IMR-90 (cell line): Measurements from ENCODE around the gene NAA60. TPM values are rescaled to one million over a fixed set of nuclear protein-coding genes. Genes with fewer than 3 reads are reported as not detected.

Source experiments
- ATAC-seq: fragments of 200-7000 bp; cut with Tn5 transposase; 2 replicates; pipeline ENCODE4 v1.9.1; 2020; ENCODE audit warnings: low read depth, mild to moderate bottlenecking, moderate library complexity
- BruUV-seq: library from RNA; stranded (reverse); fragments of 400-500 nt; replicated peaks from 2 replicates; lab custom pipeline; 2021; lab: Mats Ljungman, UMichigan
- CTCF ChIA-PET: fragments of 300-600 bp; formaldehyde crosslinking; extraction: SDS; loops from one replicate; lab custom pipeline; 2021; ENCODE audit warnings: antibody characterized with exemption; lab: Yijun Ruan, JAX
- POLR2A ChIA-PET: fragments of 300-600 bp; sonication (Branson Sonifier 250); formaldehyde crosslinking; loops from one replicate; lab custom pipeline; 2022; ENCODE audit warnings: antibody characterized with exemption; ENCODE audit not compliant: unreplicated experiment; lab: Charles Lee
- DNase-seq: peaks from one replicate; pipeline ENCODE4 v3.0.0; 2013
- H2AFZ ChIP-seq: replicated peaks from 2 replicates; pipeline ENCODE3; 2013; ENCODE audit warnings: low read length, mild to moderate bottlenecking; ENCODE audit not compliant: poor library complexity
- H2AK5ac ChIP-seq: 2 replicates; pipeline ENCODE4 v1.6.1; 2013; ENCODE audit warnings: low read depth, low read length, inconsistent platforms
- H2AK9ac ChIP-seq: replicated peaks from 2 replicates; pipeline ENCODE3; 2013; ENCODE audit warnings: mild to moderate bottlenecking, low read depth, low read length, moderate library complexity; ENCODE audit not compliant: poor library complexity
- H2BK120ac ChIP-seq: 2 replicates; pipeline ENCODE4 v1.6.1; 2013; ENCODE audit warnings: low read depth, low read length, inconsistent platforms
- H2BK15ac ChIP-seq: 3 replicates; pipeline ENCODE4 v1.6.1; 2013; ENCODE audit warnings: low read depth, low read length, inconsistent platforms
- H2BK20ac ChIP-seq: 2 replicates; pipeline ENCODE4 v1.6.1; 2013; ENCODE audit warnings: low read depth, mild to moderate bottlenecking, inconsistent platforms, low read length, moderate library complexity
- H2BK5ac ChIP-seq: 2 replicates; pipeline ENCODE4 v1.6.1; 2013; ENCODE audit warnings: mild to moderate bottlenecking, low read depth, low read length, inconsistent platforms; ENCODE audit not compliant: poor library complexity, severe bottlenecking
- H3K14ac ChIP-seq: replicated peaks from 2 replicates; pipeline ENCODE4 v1.6.1; 2013; ENCODE audit warnings: low read depth, low read length, inconsistent platforms
- H3K18ac ChIP-seq: 2 replicates; pipeline ENCODE4 v1.6.1; 2013; ENCODE audit warnings: low read depth, low read length, control low read depth
- H3K23ac ChIP-seq: 2 replicates; pipeline ENCODE4 v1.6.1; 2013; ENCODE audit warnings: low read depth, low read length, inconsistent platforms
- H3K27ac ChIP-seq: 2 replicates; pipeline ENCODE4 v1.5.1; 2013; ENCODE audit warnings: mild to moderate bottlenecking, control low read depth, low read length; ENCODE audit not compliant: insufficient read depth
- H3K27me3 ChIP-seq: 2 replicates; pipeline ENCODE4 v1.6.1; 2013; ENCODE audit warnings: low read length; ENCODE audit not compliant: control insufficient read depth, insufficient read depth
- H3K36me3 ChIP-seq: 2 replicates; pipeline ENCODE4 v1.6.1; 2013; ENCODE audit warnings: low read length, mixed read lengths; ENCODE audit not compliant: control insufficient read depth, insufficient read depth
- H3K4ac ChIP-seq: 2 replicates; pipeline ENCODE4 v1.6.1; 2013; ENCODE audit warnings: low read depth, low read length, inconsistent platforms
- H3K4me1 ChIP-seq: 2 replicates; pipeline ENCODE4 v1.6.1; 2013; ENCODE audit warnings: low read length, mixed read lengths; ENCODE audit not compliant: control insufficient read depth, insufficient read depth
- H3K4me2 ChIP-seq: 2 replicates; pipeline ENCODE4 v1.6.1; 2013; ENCODE audit warnings: low read depth, mild to moderate bottlenecking, control low read depth, low read length, moderate library complexity
- H3K4me3 ChIP-seq: 2 replicates; pipeline ENCODE4 v1.5.1; 2013; ENCODE audit warnings: low read depth, mild to moderate bottlenecking, control low read depth, low read length, moderate library complexity; ENCODE audit not compliant: insufficient read depth
- H3K56ac ChIP-seq: 2 replicates; pipeline ENCODE4 v1.6.1; 2013; ENCODE audit warnings: low read length, inconsistent platforms; ENCODE audit not compliant: insufficient read depth; ENCODE audit errors: extremely low read depth
- H3K79me1 ChIP-seq, 2 experiments: 2 replicates each; pipeline ENCODE4 v1.6.1; 2013; ENCODE audit warnings: low read length in 2 of 2, inconsistent platforms in 1 of 2, low read depth in 1 of 2
- H3K9ac ChIP-seq: 2 replicates; pipeline ENCODE4 v1.6.1; 2013; ENCODE audit warnings: low read depth, low read length, control low read depth
- H3K9me1 ChIP-seq: 2 replicates; pipeline ENCODE4 v1.6.1; 2013; ENCODE audit warnings: low read length, inconsistent platforms; ENCODE audit not compliant: insufficient read depth
- H3K9me3 ChIP-seq: 2 replicates; pipeline ENCODE4 v1.6.1; 2013; ENCODE audit warnings: low read length; ENCODE audit not compliant: control insufficient read depth, insufficient read depth
- H4K20me1 ChIP-seq: 2 replicates; pipeline ENCODE4 v1.6.1; 2013; ENCODE audit warnings: low read length, inconsistent platforms; ENCODE audit not compliant: insufficient read depth
- H4K5ac ChIP-seq: 2 replicates; pipeline ENCODE4 v1.6.1; 2013; ENCODE audit warnings: mild to moderate bottlenecking, low read depth, low read length, control low read depth
- H4K8ac ChIP-seq, 2 experiments: 2 replicates each; pipeline ENCODE4 v1.6.1; 2013; ENCODE audit warnings: low read depth in 2 of 2, low read length in 2 of 2, control low read depth in 1 of 2, inconsistent platforms in 1 of 2
- H4K91ac ChIP-seq: 2 replicates; pipeline ENCODE4 v1.6.1; 2013; ENCODE audit warnings: low read depth, low read length, inconsistent platforms; ENCODE audit not compliant: insufficient read depth
- CEBPB ChIP-seq: IDR thresholded peaks from 2 replicates; pipeline ENCODE4 v1.6.1; 2012; ENCODE audit warnings: low read depth, low read length, improper control_type of control experiment
- CHD1 ChIP-seq: IDR thresholded peaks from 2 replicates; pipeline ENCODE4 v1.6.1; 2012; ENCODE audit warnings: low read depth, low read length, improper control_type of control experiment
- ELK1 ChIP-seq: fragments of 150-350 bp; IDR thresholded peaks from 2 replicates; pipeline ENCODE4 v1.6.1; 2016; ENCODE audit warnings: low read depth, mild to moderate bottlenecking, low read length, moderate library complexity, borderline replicate concordance
- NFE2L2 ChIP-seq: fragments of 150-350 bp; IDR thresholded peaks from 2 replicates; pipeline ENCODE4 v1.6.1; 2016; ENCODE audit warnings: low read depth, mild to moderate bottlenecking, low read length
- POLR2A ChIP-seq: IDR thresholded peaks from 2 replicates; pipeline ENCODE4 v1.6.1; 2012; ENCODE audit warnings: mild to moderate bottlenecking, low read depth, low read length
- RFX5 ChIP-seq: IDR thresholded peaks from 2 replicates; pipeline ENCODE4 v1.8.0; 2012; ENCODE audit warnings: low read depth, mild to moderate bottlenecking, low read length, moderate library complexity
- SMC3 ChIP-seq: fragments of 150-350 bp; IDR thresholded peaks from 2 replicates; pipeline ENCODE4 v1.6.1; 2016; ENCODE audit warnings: low read depth, mild to moderate bottlenecking, antibody characterized with exemption, low read length, moderate library complexity
- WGBS, 2 experiments: methylation state at CpG; one replicate each; pipeline versions ENCODE4 v1.1.5 to v1.1.7; 2013; ENCODE audit warnings: missing lambda C conversion rate in 2 of 2; ENCODE audit not compliant: insufficient read length in 1 of 2; ENCODE audit errors: extremely low coverage in 2 of 2; 5-methylcytosine and 5-hydroxymethylcytosine counted together
- dilution Hi-C: fragments of 300-500 bp; cut with HindIII; formaldehyde crosslinking; loops from one replicate; pipeline ENCODE4 v1.14.3; 2018; ENCODE audit warnings: low sequenced_read_pairs; ENCODE audit not compliant: unreplicated experiment
- in situ Hi-C: fragments of 300-500 bp; cut with MboI; formaldehyde crosslinking; loops from 3 replicates; pipeline ENCODE4 v1.14.3; 2019; ENCODE audit warnings: low sequenced_read_pairs, inconsistent platforms, mixed read lengths
- intact Hi-C: fragments of 100-400 bp; cut with micrococcal nuclease; formaldehyde crosslinking; loops from 2 replicates; pipeline ENCODE4 v1.10.0; 2022
- polyA plus RNA-seq, 3 experiments: library from polyadenylated mRNA; depleted of rRNA; stranded (reverse); fragments of >200 nt; gene quantifications; 2 replicates each; pipeline ENCODE4 v1.2.3, GENCODE V29; 2012; ENCODE audit warnings: low replicate concordance in 1 of 3
- total RNA-seq: library from RNA; depleted of rRNA; stranded (reverse); fragments of >200 nt; gene quantifications from 2 replicates; pipeline ENCODE4 v1.2.3, GENCODE V29; 2012
- TF ChIP-seq, protein P1 (sequence below): conservative IDR thresholded peaks from 2 replicates; pipeline ENCODE4 v1.5.1; 2012; ENCODE audit warnings: mild to moderate bottlenecking, low read depth, low read length, improper control_type of control experiment

The NAA60 gene
- total and polyA plus RNA-seq, 2 of the 4 experiments (the other 2 are of a cell fraction) = 7.5 to 18.0 TPM

DNA sequence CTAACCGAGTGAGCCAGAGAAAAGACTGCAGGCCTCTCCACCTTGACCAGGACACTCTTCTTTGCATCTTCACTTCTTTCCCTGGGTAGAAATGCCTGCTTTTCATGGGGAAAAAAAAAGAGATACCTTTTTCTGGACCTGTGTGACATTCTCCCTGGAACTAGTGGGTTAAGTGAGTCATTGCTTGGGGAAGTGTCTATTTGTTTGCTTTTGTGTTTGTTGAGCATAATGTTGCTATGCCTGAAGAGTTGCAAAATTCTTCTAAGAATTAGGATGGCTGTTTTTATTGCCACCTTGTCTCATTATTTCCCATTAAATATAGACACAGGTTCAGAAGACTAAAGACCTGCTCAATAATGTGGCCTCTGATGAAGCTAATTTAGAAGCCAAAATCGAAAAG, 76.1 kb downstream of the NAA60 start:
- TF ChIP-seq NFE2L2 (no peak), ELK1 (no peak), POLR2A (no peak), CEBPB (no peak), CHD1 (no peak), RFX5 (no peak), SMC3 (no peak)
- TF ChIP-seq, protein P1, sequence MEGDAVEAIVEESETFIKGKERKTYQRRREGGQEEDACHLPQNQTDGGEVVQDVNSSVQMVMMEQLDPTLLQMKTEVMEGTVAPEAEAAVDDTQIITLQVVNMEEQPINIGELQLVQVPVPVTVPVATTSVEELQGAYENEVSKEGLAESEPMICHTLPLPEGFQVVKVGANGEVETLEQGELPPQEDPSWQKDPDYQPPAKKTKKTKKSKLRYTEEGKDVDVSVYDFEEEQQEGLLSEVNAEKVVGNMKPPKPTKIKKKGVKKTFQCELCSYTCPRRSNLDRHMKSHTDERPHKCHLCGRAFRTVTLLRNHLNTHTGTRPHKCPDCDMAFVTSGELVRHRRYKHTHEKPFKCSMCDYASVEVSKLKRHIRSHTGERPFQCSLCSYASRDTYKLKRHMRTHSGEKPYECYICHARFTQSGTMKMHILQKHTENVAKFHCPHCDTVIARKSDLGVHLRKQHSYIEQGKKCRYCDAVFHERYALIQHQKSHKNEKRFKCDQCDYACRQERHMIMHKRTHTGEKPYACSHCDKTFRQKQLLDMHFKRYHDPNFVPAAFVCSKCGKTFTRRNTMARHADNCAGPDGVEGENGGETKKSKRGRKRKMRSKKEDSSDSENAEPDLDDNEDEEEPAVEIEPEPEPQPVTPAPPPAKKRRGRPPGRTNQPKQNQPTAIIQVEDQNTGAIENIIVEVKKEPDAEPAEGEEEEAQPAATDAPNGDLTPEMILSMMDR = no peak
- no peak overlapping the region for H3K9ac ChIP-seq
- H4K91ac ChIP-seq = no peak overlapping the region
- CTCF ChIA-PET = no interaction called here
- no peak overlapping the region for H2BK20ac ChIP-seq
- DNase-seq (no peak), ATAC-seq (no peak)
- no peak overlapping the region for H2AK9ac ChIP-seq
- no peaks in the 10 kb centered on the region for H3K9me3 ChIP-seq
- no peak overlapping the region for H2AFZ ChIP-seq
- in situ Hi-C loops (no loop called here), dilution Hi-C loops (no loop called here), intact Hi-C loops (no loop called here)
- H3K14ac ChIP-seq = no peak overlapping the region
- H2BK120ac ChIP-seq = no peak overlapping the region
- H3K36me3 ChIP-seq = peaks cover 36% of the 10 kb centered on the region
- no peak overlapping the region for H3K4me2 ChIP-seq
- POLR2A ChIA-PET = no interaction called here
- no peak overlapping the region for H3K56ac ChIP-seq
- peaks cover 4% of the 10 kb centered on the region for H3K4me1 ChIP-seq
- BruUV-seq = no TSS peak
- H2BK5ac ChIP-seq = no peak overlapping the region
- H2BK15ac ChIP-seq = no peak overlapping the region
- H4K8ac ChIP-seq = no peak overlapping the region
- no peak overlapping the region for H4K5ac ChIP-seq
- 0 out of 2 replicates have a peak, but pooled peaks cover under 1% of the 10 kb centered on the region for H4K20me1 ChIP-seq
- H3K27ac ChIP-seq = no peak overlapping the region
- peaks cover 3% of the 10 kb centered on the region for H3K9me1 ChIP-seq
- no peaks in the 10 kb centered on the region for H3K27me3 ChIP-seq
- no peak overlapping the region for H3K23ac ChIP-seq
- 100% methylated on average over 1 of the region's 2 CpGs; no CpG with 5 or more reads in 1 of the 2 experiments for WGBS, 2 experiments
- no peak overlapping the region for H2AK5ac ChIP-seq
- no peak overlapping the region for H3K18ac ChIP-seq
- H3K4me3 ChIP-seq = no peak overlapping the region
- peaks cover 0 to 3% of the 10 kb centered on the region in 2 experiments; a peak in 1 of 4 replicates for H3K79me1 ChIP-seq
- no peak overlapping the region for H3K4ac ChIP-seq
